Thyroid gland (tissue), 4 donors: ENCODE measurements around the gene POU3F3. TPM values are rescaled to one million over a fixed set of nuclear protein-coding genes. Genes with fewer than 3 reads are reported as not detected.

Experiments
- DNase-seq, 2 donors: peaks; one replicate each; pipeline ENCODE4 v3.0.0-alpha.2; 2019
- H3K27ac ChIP-seq, 3 donors: fragments of 200-600 bp; sonication (generic); 1 replicate in 2 of 3; 2 replicates in 1 of 3; pipeline ENCODE4 v1.5.1; 2016 to 2019; ENCODE audit warnings: mild to moderate bottlenecking in 1 of 3, moderate library complexity in 1 of 3
- H3K27me3 ChIP-seq: fragments of 200-600 bp; sonication (generic); one replicate; pipeline ENCODE4 v1.5.1; 2019
- H3K36me3 ChIP-seq, 2 donors: fragments of 200-600 bp; sonication (generic); one replicate each; pipeline ENCODE4 v1.5.1; 2016 to 2019
- H3K4me1 ChIP-seq, 2 donors: fragments of 200-600 bp; sonication (generic); one replicate each; pipeline ENCODE4 v1.5.1; 2017 to 2019
- H3K4me3 ChIP-seq, 3 donors: fragments of 200-600 bp; sonication (generic); replicated peaks in 1 of 3; 1 replicate in 2 of 3; 2 replicates in 1 of 3; pipeline ENCODE4 v1.5.1; 2016; ENCODE audit warnings: mild to moderate bottlenecking in 1 of 3
- H3K9me3 ChIP-seq: fragments of 200-600 bp; sonication (generic); one replicate; pipeline ENCODE4 v1.5.1; 2017
- CTCF ChIP-seq, 6 experiments: fragments of 200-600 bp in 3 of 6; fragments of 450-650 bp in 3 of 6; sonication (generic) in 3 of 6; IDR thresholded peaks; one replicate each; pipeline ENCODE4 v1.5.1; 2016 to 2019; ENCODE audit warnings: antibody characterized with exemption in 6 of 6, mild to moderate bottlenecking in 2 of 6, inconsistent platforms in 1 of 6, moderate library complexity in 1 of 6
- POLR2A ChIP-seq, 2 donors: fragments of 450-650 bp; IDR thresholded peaks; one replicate each; pipeline ENCODE4 v1.6.1; 2017; ENCODE audit warnings: antibody characterized with exemption in 2 of 2, mild to moderate bottlenecking in 2 of 2, moderate library complexity in 1 of 2
- WGBS, 2 donors: methylation state at CpG; one replicate each; pipeline ENCODE4 v1.1.5; 2017; 5-methylcytosine and 5-hydroxymethylcytosine counted together
- intact Hi-C: fragments of 100-400 bp; cut with DNase I; formaldehyde crosslinking; loops from one replicate; pipeline ENCODE4 v1.15.1; 2023
- total RNA-seq, 4 donors: library from RNA; depleted of rRNA; stranded (reverse); fragments of >200 nt; gene quantifications; one replicate each; pipeline ENCODE4 v1.2.3, GENCODE V29; 2016

Gene POU3F3
- total RNA-seq, 4 donors from 2014 or later, result 0.22 TPM; not detected in 3

GRCh38 chr2:104860451-104860790 is 6.5 kb downstream of the POU3F3 start:
- Histone ChIP-seq H3K9me3 (no peaks in the 10 kb centered on the region), H3K27ac (no peak overlapping the region), H3K36me3 (no peaks in the 10 kb centered on the region), H3K4me1 (peaks cover 0 to 24% of the 10 kb centered on the region in 2 donors), H3K27me3 (peaks cover 72% of the 10 kb centered on the region), H3K4me3 (no peak overlapping the region)
- TF ChIP-seq POLR2A (IDR thresholded peaks at IDR 0.05) (no peak), CTCF (IDR thresholded peaks at IDR 0.05) (no peak)
- DNase-seq, result no peak
- 46 to 47% methylated on average over 4 of the region's 4 CpGs for WGBS, 2 donors
- intact Hi-C loops, result no loop called here

- TF ChIP-seq CTCF (IDR thresholded peaks at IDR 0.05) (no peak), POLR2A (IDR thresholded peaks at IDR 0.05) (no peak)
- Histone ChIP-seq H3K27me3 (peaks cover 76% of the 10 kb centered on the region), H3K27ac (no peak overlapping the region), H3K9me3 (no peaks in the 10 kb centered on the region), H3K4me3 (no peak overlapping the region), H3K4me1 (peaks cover 0 to 19% of the 10 kb centered on the region in 2 donors), H3K36me3 (no peaks in the 10 kb centered on the region)
- DNase-seq, result no peak
- intact Hi-C loops, result no loop called here
- WGBS, 2 donors, result 8 to 10% methylated on average over 11 of the region's 11 CpGs
Observed at GRCh38 chr2:104861351-104862057, 7.6 kb downstream of the POU3F3 start.

- 4 to 7% methylated on average over 37 to 40 of the region's 60 CpGs for WGBS, 2 donors
- Histone ChIP-seq H3K27ac (no peak overlapping the region), H3K27me3 (peaks cover 79% of the 10 kb centered on the region), H3K9me3 (no peaks in the 10 kb centered on the region), H3K4me3 (no peak overlapping the region), H3K36me3 (no peaks in the 10 kb centered on the region), H3K4me1 (peaks cover 0 to 14% of the 10 kb centered on the region in 2 donors)
- intact Hi-C loops, result no loop called here
- TF ChIP-seq POLR2A (IDR thresholded peaks at IDR 0.05) (no peak), CTCF (IDR thresholded peaks at IDR 0.05) (no peak)
- no peak for DNase-seq
Observed at GRCh38 chr2:104862058-104862941, 8.4 kb downstream of the POU3F3 start.

- Histone ChIP-seq H3K27me3 (peaks cover 76% of the 10 kb centered on the region), H3K4me3 (no peak overlapping the region), H3K27ac (no peak overlapping the region), H3K36me3 (no peaks in the 10 kb centered on the region), H3K9me3 (no peaks in the 10 kb centered on the region), H3K4me1 (peaks cover 0 to 11% of the 10 kb centered on the region in 2 donors)
- intact Hi-C loops, result no loop called here
- no peak for DNase-seq
- no peak for TF ChIP-seq CTCF (IDR thresholded peaks at IDR 0.05)
- no peak for TF ChIP-seq POLR2A (IDR thresholded peaks at IDR 0.05)
- WGBS, 2 donors, result 8 to 10% methylated on average over 8 of the region's 8 CpGs
Observed at GRCh38 chr2:104863146-104863467, 9.2 kb downstream of the POU3F3 start.
